ENCODE data around the gene EPB41.
"Not testable (repeated sequence)": the region's sequence is repeated elsewhere in the genome, so short reads cannot be mapped to it uniquely, and the experiment has no call there.

Gene EPB41

DNA sequence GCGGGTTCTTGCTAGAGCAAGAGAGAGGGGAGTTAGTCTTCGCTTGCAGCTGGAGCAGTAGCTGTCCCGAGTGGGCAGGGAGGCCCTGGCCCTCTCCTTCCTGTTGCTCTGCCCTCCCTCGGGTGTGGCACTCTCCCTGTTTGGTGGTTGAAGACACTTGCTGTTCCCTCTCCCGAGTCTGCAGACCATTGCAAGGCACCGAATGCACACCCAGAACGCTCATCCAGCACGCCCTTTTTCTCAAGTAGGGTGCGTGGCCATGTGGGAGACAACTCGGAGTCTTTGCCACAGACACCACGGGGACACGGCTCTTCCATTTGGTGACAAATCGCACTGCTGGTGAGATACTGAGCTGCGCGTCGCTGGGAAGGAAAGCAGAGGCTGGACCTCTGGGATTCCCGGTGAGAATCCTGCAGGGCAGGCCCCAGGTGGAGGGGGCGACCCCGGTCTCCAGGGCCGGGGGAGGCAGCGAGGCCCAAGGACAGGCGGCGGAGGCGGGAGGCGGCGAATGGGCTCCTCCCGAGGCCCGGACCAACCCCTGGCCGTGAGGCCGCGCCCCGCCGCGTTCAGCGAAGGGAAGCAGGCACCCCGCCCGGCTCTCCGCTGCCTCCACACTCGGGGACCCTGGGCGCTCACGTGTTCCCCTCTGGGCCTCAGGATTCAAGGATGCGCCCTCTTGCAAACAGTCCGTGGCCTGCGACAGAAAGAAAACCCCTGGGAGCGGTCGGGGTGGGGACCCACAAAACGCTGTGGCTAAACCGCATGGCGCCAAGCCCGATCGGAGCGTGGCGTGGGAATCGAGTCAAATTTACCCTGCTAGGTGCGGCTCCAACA lies 219.7 kb downstream of the EPB41 start:
- no peak for DNase-seq (ENCODE audit: low read depth)

DNA sequence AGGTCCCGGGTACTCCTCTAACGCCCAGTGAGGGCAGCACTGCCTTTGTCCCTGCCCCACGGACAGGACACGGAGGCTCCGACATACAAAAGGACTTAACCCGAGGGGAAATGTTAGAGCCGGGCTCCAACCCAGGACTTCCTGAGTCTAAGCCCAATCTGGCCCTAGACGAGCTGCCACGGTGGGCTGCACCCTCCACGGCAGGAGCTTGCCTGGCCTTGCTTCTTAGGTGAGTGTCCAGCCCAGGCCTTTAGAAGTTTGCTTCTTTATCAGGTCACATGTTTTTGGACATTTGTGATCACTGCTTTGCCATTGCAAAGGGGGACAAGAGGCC lies 220.3 kb downstream of the EPB41 start:
- no peak for DNase-seq (ENCODE audit: low read depth)

DNA sequence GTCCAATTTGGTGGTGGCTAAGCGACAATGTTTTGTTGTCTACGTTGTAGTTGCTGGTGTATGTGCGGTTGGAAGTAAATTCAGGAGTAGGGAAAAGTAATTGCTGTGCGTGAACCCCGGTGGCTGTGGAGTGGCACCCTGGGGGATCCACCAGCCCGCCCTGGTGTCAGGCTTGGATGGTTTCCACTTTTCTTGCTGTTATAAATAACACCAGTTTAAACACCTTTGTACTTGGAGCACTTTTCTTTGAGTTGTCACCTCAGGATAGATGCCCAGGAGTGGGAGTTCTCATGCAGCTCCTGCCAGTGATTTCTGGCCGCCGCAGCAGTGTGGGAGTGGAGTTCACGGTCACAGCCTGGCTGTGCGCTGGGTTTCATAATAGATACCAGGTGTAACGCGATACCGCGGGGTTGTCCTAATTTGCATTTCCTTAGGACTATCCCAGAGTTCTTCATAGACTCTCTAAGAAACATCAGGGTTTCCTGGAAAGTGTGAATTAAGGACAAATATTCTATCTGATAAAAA lies 222.1 kb downstream of the EPB41 start:
- DNase-seq (ENCODE audit: low read depth): no peak

DNA sequence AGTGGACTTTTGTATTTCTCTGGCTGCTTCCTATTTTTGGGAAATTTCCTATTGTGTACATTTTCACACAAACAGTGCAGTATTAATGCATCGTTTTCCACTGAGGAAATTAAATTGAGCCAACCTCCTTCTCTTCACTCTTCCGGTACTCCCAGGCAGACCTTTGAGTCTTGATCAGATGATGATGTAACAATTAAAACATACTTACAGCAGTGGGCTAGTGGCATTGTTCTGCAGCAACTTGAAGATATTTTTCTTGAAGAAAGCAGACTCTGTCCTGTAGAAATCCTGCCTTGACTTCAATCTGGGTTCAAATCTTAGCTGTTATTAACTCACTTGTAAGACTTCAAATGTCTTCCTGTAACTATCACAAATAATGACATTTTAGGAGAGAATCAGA lies 228.3 kb downstream of the EPB41 start:
- no peak for DNase-seq (ENCODE audit: low read depth)

- no peak for DNase-seq (ENCODE audit: low read depth)
Observed at GRCh38 chr1:29144178-29144577, 229.8 kb downstream of the EPB41 start.

GRCh38 chr1:29145739-29146437 lies 231.5 kb downstream of the EPB41 start:
- DNase-seq (ENCODE audit: low read depth): peak; percentile 67

GRCh38 chr1:29148656-29149491 lies 234.5 kb downstream of the EPB41 start:
- no peak for DNase-seq (ENCODE audit: low read depth)

- DNase-seq (ENCODE audit: low read depth): not testable (repeated sequence)
Observed at GRCh38 chr1:29150346-29150745, 236.0 kb downstream of the EPB41 start.

DNA sequence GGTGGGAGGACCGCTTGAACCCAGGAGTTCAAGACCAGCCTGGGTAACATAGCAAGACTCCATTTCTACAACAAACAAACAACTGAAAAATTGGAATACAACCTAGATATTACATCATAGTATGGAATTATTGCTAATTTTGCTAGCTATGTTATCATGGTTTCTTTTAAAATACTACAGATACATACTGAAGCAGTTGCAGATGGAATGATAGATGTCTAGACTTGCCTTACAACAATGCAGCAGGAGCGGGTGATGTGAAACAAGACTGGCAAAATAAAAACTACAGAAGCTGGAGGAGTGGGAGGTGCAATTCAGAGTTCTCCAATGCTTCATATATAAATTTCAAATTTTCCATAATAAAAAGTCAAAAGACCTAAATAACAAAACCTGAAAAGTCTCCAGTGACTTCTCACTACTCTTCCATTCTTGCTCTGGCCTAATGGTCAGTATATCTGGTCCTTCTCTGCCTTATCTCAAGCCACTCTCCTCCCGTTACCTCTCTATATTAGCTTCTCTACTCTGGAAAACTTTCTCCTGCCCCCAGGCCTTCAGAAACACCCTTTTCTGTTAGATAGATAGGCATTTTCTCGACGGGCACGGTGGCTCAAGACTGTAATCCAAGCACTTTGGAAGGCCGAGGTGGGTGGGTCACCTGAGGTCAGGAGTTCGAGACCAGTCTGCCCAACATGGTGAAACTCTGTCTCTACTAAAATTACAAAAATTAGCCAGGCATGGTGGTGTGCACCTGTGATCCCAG lies 237.9 kb downstream of the EPB41 start:
- DNase-seq (ENCODE audit: low read depth): no peak

DNA sequence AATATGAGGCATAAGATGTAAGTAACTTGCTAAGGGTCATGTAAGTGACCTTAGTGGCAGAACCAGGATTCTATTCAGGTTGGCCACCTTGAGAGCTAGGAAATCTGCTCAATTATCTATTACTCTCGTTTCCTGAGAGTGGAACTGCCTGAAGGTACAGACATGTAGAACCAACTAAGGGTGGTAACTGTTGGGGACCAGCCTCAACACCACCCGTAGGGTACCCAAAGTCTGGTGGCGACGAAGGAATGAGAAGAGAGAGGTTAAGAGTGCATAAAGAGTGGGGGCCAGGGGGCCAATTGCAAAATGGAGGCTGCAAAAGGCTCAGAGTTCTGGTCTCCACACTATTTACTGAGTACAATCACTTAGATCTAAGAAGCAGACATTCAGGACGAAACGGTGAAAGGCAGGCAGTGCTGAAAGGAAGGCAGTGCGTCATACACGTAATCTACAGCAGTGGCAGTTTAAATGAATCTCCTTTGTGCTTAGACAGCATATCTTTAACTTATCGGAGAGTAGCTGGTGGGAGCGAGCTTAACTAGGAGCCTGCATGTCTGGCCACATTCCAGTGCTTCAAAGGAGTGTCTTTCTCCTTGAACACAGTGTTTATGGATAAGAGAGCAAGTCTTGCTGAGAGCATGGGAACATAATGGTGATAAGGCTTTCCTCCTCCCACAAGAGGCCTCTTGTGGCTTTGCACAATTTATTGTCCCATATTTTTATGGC lies 242.3 kb downstream of the EPB41 start:
- no peak for DNase-seq (ENCODE audit: low read depth)

GRCh38 chr1:29157269-29157601 lies 242.9 kb downstream of the EPB41 start:
- DNase-seq (ENCODE audit: low read depth): no peak

GRCh38 chr1:29159773-29160172 lies 245.4 kb downstream of the EPB41 start:
- no peak for DNase-seq (ENCODE audit: low read depth)

- no peak for DNase-seq (ENCODE audit: low read depth)
Observed at GRCh38 chr1:29162025-29162424, 247.7 kb downstream of the EPB41 start.

GRCh38 chr1:29162476-29163138 lies 248.2 kb downstream of the EPB41 start:
- DNase-seq (ENCODE audit: low read depth): peak; percentile 27

DNA sequence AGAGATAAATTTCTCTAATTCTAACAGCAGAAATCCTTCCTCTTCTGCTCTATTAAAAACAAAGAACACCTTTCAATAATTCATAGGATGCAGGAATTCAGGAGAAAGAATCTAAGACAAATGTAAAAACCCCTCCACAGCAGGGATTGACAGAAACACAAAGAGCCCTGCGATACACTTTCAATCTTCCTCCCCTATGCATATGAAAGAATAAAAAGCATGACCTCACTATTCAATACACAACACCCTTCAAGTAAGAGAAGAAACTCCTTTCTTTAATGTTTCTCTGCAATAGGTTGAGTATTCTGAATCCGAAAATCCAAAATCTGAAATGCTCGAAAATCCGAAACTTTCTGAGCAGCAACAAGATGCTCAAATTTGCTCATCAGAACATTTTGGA lies 250.2 kb downstream of the EPB41 start:
- no peak for DNase-seq (ENCODE audit: low read depth)

DNA sequence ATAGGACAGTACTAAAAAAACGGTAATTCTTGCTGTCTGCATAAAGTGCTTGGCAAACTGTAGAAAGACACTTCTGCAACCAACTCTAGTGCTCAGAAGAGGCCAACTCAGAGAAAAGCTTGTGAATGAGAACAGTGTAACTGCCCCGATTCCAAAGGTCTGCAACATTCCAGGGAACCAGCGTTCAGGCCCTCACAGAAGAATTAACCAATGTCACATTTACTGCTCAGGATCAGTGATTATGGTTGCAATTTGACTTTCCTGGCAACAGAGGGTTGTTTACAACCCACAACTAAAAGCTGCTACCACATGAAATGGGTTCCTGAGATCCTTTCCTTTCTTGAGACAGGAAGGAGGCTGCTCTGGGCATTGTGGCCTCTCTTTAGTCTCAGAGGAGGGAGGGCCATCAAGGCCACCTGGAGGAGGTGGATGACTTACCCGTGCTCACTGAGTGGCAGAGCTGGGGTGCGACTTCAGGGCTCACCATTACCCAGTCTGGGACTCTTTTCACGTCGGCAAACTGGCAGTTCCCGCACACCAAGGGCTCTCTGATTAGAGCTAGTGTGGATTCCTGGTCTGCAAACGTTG lies 252.0 kb downstream of the EPB41 start:
- DNase-seq (ENCODE audit: low read depth): no peak

DNA sequence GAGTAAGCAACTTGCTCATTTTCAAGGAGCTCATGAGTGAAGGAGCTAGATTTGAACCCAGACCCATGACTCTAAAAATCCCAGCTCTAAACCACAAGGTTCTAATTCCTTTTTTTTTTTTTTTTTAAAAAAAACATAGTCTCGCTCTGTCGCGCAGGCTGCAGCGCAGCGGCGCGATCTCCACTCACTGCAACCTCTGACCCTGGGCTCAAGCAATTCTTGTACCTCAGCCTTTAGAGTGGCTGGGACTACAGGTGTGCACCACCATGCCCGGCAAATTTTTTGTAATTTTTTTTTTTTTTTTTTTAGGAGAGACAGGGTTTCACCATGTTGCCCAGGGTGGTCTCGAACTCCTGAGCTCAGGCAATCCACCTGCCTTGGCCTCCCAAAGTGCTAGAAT lies 253.5 kb downstream of the EPB41 start:
- no peak for DNase-seq (ENCODE audit: low read depth)
